ENCODE data around the gene CD79A. TPM values are rescaled to one million over a fixed set of nuclear protein-coding genes. Genes with fewer than 3 reads are reported as not detected.

The CD79A gene
- total RNA-seq, 4 donors from 2014 or later = 2.3 to 33.0 (median 8.2) TPM; not detected in 1

DNA sequence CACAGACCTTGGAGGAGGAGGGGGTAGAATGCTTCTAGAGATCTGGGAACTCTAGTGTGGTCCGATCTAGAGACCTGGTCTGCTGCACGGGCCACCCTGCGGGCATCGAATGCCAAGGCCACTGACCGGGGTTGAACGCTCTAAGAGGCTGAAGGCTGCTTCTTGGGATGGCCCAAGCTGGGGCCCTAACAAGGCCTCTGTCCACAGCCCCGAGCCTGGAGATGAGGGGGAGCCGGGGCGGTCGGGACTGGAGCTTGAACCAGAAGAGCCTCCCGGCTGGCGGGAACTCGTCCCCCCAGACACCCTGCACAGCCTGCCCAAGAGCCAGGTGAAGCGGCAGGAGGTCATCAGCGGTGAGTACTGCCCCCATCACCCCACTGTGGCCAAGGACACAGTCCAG is 21.2 kb downstream of the CD79A start:
- peaks cover 0 to 68% (median 25%) of the 10 kb centered on the region in 4 donors for H3K36me3 ChIP-seq
- intact Hi-C loops (cut with DNase I; ENCODE audit: low total_unique reads) (no loop called here), in situ Hi-C loops (cut with MboI; ENCODE audit: low pct_ligation_motif_present in 1 of 4, low pct_unique_long_range_greater_than_20kb in 1 of 4, low sequenced_read_pairs in 3 of 4) (no loop called here)
- peaks cover 0 to under 1% (median 0%) of the 10 kb centered on the region in 4 donors for H3K4me1 ChIP-seq
- TF ChIP-seq POLR2AphosphoS5 (IDR thresholded peaks at IDR 0.05) (no peak), POLR2A (IDR thresholded peaks at IDR 0.05) (no peak), EP300 (IDR thresholded peaks at IDR 0.05; ENCODE audit: low read depth) (no peak)
- H3K27me3 ChIP-seq = no peaks in the 10 kb centered on the region
- H3K9me3 ChIP-seq = no peaks in the 10 kb centered on the region
- WGBS, 2 donors (ENCODE audit: low coverage in 1 of 2) = 92% methylated on average over 15 of the region's 15 CpGs; no CpG with 5 or more reads in 1 of the 2 donors
- no peak overlapping the region for H3K4me3 ChIP-seq
- H3K27ac ChIP-seq = no peak overlapping the region
- DNase-seq = no peak

DNA sequence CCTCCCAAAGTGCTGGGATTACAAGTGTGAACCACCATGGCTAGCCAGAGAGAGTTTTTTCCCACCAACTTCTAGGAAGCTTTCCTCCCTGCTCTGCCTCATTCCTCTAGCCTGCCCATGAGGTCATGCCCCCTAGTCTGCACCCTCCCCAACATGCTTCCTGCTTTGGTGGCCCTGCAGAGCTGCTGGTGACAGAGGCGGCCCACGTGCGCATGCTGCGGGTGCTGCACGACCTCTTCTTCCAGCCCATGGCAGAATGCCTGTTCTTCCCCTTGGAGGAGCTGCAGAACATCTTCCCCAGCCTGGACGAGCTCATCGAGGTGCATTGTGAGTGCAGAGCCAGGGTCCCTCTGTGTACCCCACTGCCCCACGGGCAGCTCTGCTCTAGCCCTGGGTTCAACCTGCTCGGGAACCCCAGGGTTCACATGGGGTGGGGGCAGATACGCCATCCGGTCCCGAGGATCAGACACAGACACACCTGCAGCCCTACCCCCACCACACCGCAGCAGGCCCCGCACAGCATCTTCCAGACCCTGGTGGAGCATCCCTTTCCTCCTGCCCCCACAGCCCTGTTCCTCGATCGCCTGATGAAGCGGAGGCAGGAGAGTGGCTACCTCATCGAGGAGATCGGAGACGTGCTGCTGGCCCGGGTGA is 24.8 kb downstream of the CD79A start:
- Histone ChIP-seq H3K9me3 (no peaks in the 10 kb centered on the region), H3K4me3 (no peak overlapping the region), H3K27me3 (no peaks in the 10 kb centered on the region), H3K27ac (no peak overlapping the region), H3K36me3 (peaks cover 0 to 67% (median 27%) of the 10 kb centered on the region in 4 donors), H3K4me1 (peaks cover 0 to 21% (median 16%) of the 10 kb centered on the region in 4 donors)
- in situ Hi-C loops (cut with MboI; ENCODE audit: low pct_ligation_motif_present in 1 of 4, low pct_unique_long_range_greater_than_20kb in 1 of 4, low sequenced_read_pairs in 3 of 4) (no loop called here), intact Hi-C loops (cut with DNase I; ENCODE audit: low total_unique reads) (no loop called here)
- WGBS, 2 donors (ENCODE audit: low coverage in 1 of 2) = 95% methylated on average over 21 of the region's 21 CpGs; no CpG with 5 or more reads in 1 of the 2 donors
- no peak for DNase-seq
- TF ChIP-seq POLR2A (IDR thresholded peaks at IDR 0.05) (no peak), EP300 (IDR thresholded peaks at IDR 0.05; ENCODE audit: low read depth) (no peak), POLR2AphosphoS5 (IDR thresholded peaks at IDR 0.05) (no peak)
- TF ChIP-seq, protein P1, sequence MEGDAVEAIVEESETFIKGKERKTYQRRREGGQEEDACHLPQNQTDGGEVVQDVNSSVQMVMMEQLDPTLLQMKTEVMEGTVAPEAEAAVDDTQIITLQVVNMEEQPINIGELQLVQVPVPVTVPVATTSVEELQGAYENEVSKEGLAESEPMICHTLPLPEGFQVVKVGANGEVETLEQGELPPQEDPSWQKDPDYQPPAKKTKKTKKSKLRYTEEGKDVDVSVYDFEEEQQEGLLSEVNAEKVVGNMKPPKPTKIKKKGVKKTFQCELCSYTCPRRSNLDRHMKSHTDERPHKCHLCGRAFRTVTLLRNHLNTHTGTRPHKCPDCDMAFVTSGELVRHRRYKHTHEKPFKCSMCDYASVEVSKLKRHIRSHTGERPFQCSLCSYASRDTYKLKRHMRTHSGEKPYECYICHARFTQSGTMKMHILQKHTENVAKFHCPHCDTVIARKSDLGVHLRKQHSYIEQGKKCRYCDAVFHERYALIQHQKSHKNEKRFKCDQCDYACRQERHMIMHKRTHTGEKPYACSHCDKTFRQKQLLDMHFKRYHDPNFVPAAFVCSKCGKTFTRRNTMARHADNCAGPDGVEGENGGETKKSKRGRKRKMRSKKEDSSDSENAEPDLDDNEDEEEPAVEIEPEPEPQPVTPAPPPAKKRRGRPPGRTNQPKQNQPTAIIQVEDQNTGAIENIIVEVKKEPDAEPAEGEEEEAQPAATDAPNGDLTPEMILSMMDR (IDR thresholded peaks at IDR 0.05) = no peak

DNA sequence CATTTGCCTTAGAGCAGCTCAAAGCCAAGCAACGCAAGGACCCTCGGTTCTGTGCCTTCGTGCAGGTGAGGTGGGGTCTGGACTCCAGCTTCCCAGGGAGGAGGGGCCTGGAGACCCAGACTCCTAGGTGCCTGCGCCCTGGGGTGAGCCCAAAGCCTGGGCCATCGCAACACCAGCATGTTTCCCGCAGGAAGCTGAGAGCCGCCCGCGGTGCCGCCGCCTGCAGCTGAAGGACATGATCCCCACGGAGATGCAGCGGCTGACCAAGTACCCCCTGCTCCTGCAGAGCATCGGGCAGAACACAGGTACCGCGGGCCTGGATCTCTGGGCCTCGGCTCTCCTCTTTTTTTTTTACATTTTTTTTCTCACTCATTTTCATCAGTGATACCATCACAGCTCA is 25.5 kb downstream of the CD79A start:
- intact Hi-C loops (cut with DNase I; ENCODE audit: low total_unique reads) (no loop called here), in situ Hi-C loops (cut with MboI; ENCODE audit: low pct_ligation_motif_present in 1 of 4, low pct_unique_long_range_greater_than_20kb in 1 of 4, low sequenced_read_pairs in 3 of 4) (no loop called here)
- TF ChIP-seq POLR2AphosphoS5 (IDR thresholded peaks at IDR 0.05) = no peak
- no peak for TF ChIP-seq POLR2A (IDR thresholded peaks at IDR 0.05)
- TF ChIP-seq EP300 (IDR thresholded peaks at IDR 0.05; ENCODE audit: low read depth) = no peak
- TF ChIP-seq, protein P1 (IDR thresholded peaks at IDR 0.05) = no peak
- H3K27ac ChIP-seq = peak overlapping the region in 1 of 4 donors; percentile 91
- H3K9me3 ChIP-seq = no peaks in the 10 kb centered on the region
- H3K27me3 ChIP-seq = no peaks in the 10 kb centered on the region
- peaks cover 0 to 21% (median 16%) of the 10 kb centered on the region in 4 donors for H3K4me1 ChIP-seq
- no peak for DNase-seq
- H3K4me3 ChIP-seq = no peak overlapping the region
- peaks cover 0 to 67% (median 27%) of the 10 kb centered on the region in 4 donors for H3K36me3 ChIP-seq
- WGBS, 2 donors (ENCODE audit: low coverage in 1 of 2) = 92 to 100% methylated on average over 1 to 17 of the region's 17 CpGs

DNA sequence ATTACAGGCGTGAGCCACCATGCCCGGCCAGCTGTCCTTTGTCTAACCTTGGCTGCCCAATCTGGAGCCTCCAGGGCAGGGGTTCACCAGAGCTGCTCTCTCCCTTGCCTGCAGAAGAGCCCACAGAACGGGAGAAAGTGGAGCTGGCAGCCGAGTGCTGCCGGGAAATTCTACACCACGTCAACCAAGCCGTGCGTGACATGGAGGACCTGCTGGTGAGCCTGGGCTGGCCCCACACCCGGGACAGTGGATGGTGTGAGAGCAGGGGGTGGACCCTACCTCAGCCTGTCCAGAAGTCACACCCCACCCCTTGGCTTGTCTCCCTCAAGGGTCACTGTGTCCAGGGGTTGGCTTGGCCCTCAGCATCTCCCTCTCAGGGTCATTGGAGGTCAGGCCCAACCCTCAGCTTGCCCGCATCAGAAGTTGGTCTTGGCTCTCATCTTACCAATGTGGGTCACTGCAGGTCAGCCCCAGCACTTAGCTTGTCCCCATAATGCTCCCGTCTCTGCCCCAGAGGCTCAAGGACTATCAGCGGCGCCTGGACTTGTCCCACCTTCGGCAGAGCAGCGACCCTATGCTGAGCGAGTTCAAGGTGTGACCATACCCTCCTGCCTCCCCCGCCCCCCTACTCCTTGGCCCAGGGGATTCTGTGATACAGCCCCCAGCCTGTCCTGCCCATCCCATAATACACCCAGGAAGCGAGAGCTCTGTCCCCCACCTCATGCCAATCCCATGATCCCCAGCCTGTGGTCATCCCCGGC is 26.3 kb downstream of the CD79A start:
- H3K4me3 ChIP-seq = no peak overlapping the region
- no peaks in the 10 kb centered on the region for H3K27me3 ChIP-seq
- intact Hi-C loops (cut with DNase I; ENCODE audit: low total_unique reads) = no loop called here
- WGBS, 2 donors (ENCODE audit: low coverage in 1 of 2) = 91% methylated on average over 13 of the region's 19 CpGs; no CpG with 5 or more reads in 1 of the 2 donors
- H3K4me1 ChIP-seq = peaks cover 0 to 21% (median 16%) of the 10 kb centered on the region in 4 donors
- peaks cover 0 to 60% (median 26%) of the 10 kb centered on the region in 4 donors for H3K36me3 ChIP-seq
- peak overlapping the region; percentile 81 to 91 (median 87) for H3K27ac ChIP-seq
- in situ Hi-C loops (cut with MboI; ENCODE audit: low pct_ligation_motif_present in 1 of 4, low pct_unique_long_range_greater_than_20kb in 1 of 4, low sequenced_read_pairs in 3 of 4) = no loop called here
- no peaks in the 10 kb centered on the region for H3K9me3 ChIP-seq
- DNase-seq = no peak
- TF ChIP-seq, protein P1 (IDR thresholded peaks at IDR 0.05) = no peak
- TF ChIP-seq POLR2A (IDR thresholded peaks at IDR 0.05) = no peak
- TF ChIP-seq POLR2AphosphoS5 (IDR thresholded peaks at IDR 0.05) = no peak
- TF ChIP-seq EP300 (IDR thresholded peaks at IDR 0.05; ENCODE audit: low read depth) = no peak
